GM18858 (cell line): Measurements from ENCODE around the gene CBLB.

ENCODE experiments used
- ATAC-seq: cut with Tn5 transposase; IDR thresholded peaks from one replicate; pipeline ENCODE4 v1.9.1; 2021; ENCODE audit not compliant: unreplicated experiment

Gene CBLB

GRCh38 chr3:105791131-105791530, 77.7 kb downstream of the CBLB start:
- ATAC-seq: no peak

GRCh38 chr3:105790534-105790933, 78.3 kb downstream of the CBLB start:
- no peak for ATAC-seq

GRCh38 chr3:105788593-105788992, 80.2 kb downstream of the CBLB start:
- no peak for ATAC-seq

GRCh38 chr3:105787453-105787852, 81.4 kb downstream of the CBLB start:
- no peak for ATAC-seq

GRCh38 chr3:105786990-105787389, 81.8 kb downstream of the CBLB start:
- ATAC-seq: no peak

- no peak for ATAC-seq
Observed at GRCh38 chr3:105786241-105786640, 82.6 kb downstream of the CBLB start.

- ATAC-seq: no peak
Observed at GRCh38 chr3:105785803-105786202, 83.0 kb downstream of the CBLB start.

GRCh38 chr3:105783631-105784030, 85.2 kb downstream of the CBLB start:
- no peak for ATAC-seq

GRCh38 chr3:105781871-105782270, 86.9 kb downstream of the CBLB start:
- no peak for ATAC-seq

- ATAC-seq: no peak
Observed at GRCh38 chr3:105780107-105780506, 88.7 kb downstream of the CBLB start.

GRCh38 chr3:105775368-105775767, 93.4 kb downstream of the CBLB start:
- no peak for ATAC-seq

GRCh38 chr3:105774444-105775180, 94.2 kb downstream of the CBLB start:
- ATAC-seq: peak; percentile 26

- ATAC-seq: no peak
Observed at GRCh38 chr3:105773291-105773690, 95.5 kb downstream of the CBLB start.

- no peak for ATAC-seq
Observed at GRCh38 chr3:105772635-105773034, 96.2 kb downstream of the CBLB start.

GRCh38 chr3:105771392-105771791, 97.4 kb downstream of the CBLB start:
- no peak for ATAC-seq

GRCh38 chr3:105770410-105770809, 98.4 kb downstream of the CBLB start:
- ATAC-seq: no peak

GRCh38 chr3:105767776-105768175, 101.0 kb downstream of the CBLB start:
- no peak for ATAC-seq

GRCh38 chr3:105767216-105767615, 101.6 kb downstream of the CBLB start:
- no peak for ATAC-seq

- no peak for ATAC-seq
Observed at GRCh38 chr3:105765308-105765639, 103.5 kb downstream of the CBLB start.

- no peak for ATAC-seq
Observed at GRCh38 chr3:105764378-105765307, 104.2 kb downstream of the CBLB start.

GRCh38 chr3:105763659-105764036, 105.2 kb downstream of the CBLB start:
- ATAC-seq: no peak
